ENCODE data around the gene PADI4. TPM values are rescaled to one million over a fixed set of nuclear protein-coding genes. Genes with fewer than 3 reads are reported as not detected.

Gene PADI4, protein sequence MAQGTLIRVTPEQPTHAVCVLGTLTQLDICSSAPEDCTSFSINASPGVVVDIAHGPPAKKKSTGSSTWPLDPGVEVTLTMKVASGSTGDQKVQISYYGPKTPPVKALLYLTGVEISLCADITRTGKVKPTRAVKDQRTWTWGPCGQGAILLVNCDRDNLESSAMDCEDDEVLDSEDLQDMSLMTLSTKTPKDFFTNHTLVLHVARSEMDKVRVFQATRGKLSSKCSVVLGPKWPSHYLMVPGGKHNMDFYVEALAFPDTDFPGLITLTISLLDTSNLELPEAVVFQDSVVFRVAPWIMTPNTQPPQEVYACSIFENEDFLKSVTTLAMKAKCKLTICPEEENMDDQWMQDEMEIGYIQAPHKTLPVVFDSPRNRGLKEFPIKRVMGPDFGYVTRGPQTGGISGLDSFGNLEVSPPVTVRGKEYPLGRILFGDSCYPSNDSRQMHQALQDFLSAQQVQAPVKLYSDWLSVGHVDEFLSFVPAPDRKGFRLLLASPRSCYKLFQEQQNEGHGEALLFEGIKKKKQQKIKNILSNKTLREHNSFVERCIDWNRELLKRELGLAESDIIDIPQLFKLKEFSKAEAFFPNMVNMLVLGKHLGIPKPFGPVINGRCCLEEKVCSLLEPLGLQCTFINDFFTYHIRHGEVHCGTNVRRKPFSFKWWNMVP
- polyA plus RNA-seq (2011; rRNA removed) (not detected in 2 replicates), polyA minus RNA-seq (2011; rRNA and poly(A)+ RNA removed) (not detected in 2 replicates)

GRCh38 chr1:17307946-17308345 is at the start of gene PADI4:
TSS of gene PADI4 (plus strand) at chr1:17308197. CDS start at chr1:17308223, 26 bp downstream.
- POLR2A ChIA-PET, result no interaction called here

DNA sequence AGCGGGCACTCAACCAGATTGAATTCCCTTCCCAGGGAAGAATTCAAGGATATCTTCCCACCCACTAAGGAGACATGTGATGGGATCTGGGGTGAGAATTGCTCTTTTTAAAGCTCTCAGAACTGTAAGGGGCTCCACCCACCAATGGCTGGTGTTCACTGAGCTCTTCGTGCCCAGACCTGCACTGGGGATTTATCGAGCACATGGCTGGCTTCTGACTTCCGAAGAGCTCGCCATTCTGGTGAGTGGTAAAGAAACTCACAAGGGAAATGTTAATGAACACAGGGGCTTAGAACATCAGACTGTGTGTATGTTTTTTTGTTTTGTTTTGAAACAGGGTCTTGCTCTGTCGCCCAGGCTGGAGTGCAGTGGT is 49.3 kb upstream of the PADI4 start:
- no peaks in the 10 kb centered on the region for H3K9me3 ChIP-seq (ENCODE audit: control insufficient read depth, insufficient read depth, low read length)
- peak overlapping the region; percentile 31 for H3K27ac ChIP-seq (ENCODE audit: low read depth, low read length)
- peaks cover 11% of the 10 kb centered on the region for H3K27me3 ChIP-seq (ENCODE audit: control insufficient read depth, insufficient read depth, low read length)
- TF ChIP-seq CTCF (IDR thresholded peaks at IDR 0.05; ENCODE audit: low read depth, low read length), result no peak
- ChIA-PET POLR2A (no interaction called here), CTCF (interaction anchor here (0.8 to 3.3 kb wide), 5 partner anchors 16 to 137 kb away, joined by 3 to 13 read pairs (median 5); no protein-coding TSS in a partner anchor)
- no peak overlapping the region for H3K4me3 ChIP-seq (ENCODE audit: low read depth, low read length)
- DNase-seq (ENCODE audit: low read depth, low spot score), result no peak

More at GRCh38 chr1:17307946-17308345, at the start of gene PADI4:
- TF ChIP-seq CTCF (IDR thresholded peaks at IDR 0.05; ENCODE audit: low read depth, low read length), result no peak
- no peak within 1 kb of the TSS for H3K4me3 ChIP-seq (ENCODE audit: low read depth, low read length)
- no peak for DNase-seq (ENCODE audit: low read depth, low spot score)
- no peak within 1 kb of the TSS for H3K27ac ChIP-seq (ENCODE audit: low read depth, low read length)
- H3K27me3 ChIP-seq (ENCODE audit: control insufficient read depth, insufficient read depth, low read length), result peaks cover 38% of the 10 kb centered on the region
- peaks cover under 1% of the 10 kb centered on the region for H3K9me3 ChIP-seq (ENCODE audit: control insufficient read depth, insufficient read depth, low read length)
- CTCF ChIA-PET, result no interaction called here

DNA sequence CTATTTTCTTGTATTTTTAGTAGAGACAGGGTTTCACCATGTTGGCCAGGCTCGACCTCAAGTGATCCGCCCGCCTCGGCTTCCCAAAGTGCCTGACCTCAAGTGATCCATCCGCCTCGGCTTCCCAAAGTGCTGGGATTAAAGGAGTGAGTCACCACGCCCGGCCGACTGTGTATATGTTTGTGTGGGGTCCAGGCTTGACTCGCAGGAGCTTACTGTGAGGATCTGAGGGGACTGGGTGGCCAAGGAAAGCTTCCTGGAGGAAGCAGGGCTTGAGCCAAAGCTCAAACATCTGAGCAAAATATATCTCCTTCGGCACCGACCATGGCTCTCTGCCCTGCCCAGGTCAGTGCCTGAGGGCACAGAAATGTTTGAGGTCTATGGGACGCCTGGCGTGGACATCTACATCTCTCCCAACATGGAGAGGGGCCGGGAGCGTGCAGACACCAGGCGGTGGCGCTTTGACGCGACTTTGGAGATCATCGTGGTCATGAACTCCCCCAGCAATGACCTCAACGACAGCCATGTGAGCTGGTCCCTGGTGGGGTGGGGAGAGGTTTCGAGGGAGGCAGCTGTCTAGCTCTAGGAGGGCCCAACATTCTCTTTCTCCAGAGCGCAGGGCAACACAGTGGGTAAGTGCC is 48.6 kb upstream of the PADI4 start:
- H3K27ac ChIP-seq (ENCODE audit: low read depth, low read length), result no peak overlapping the region
- ChIA-PET POLR2A (no interaction called here), CTCF (interaction anchor here (0.8 to 3.3 kb wide), 5 partner anchors 16 to 137 kb away, joined by 3 to 13 read pairs (median 5); no protein-coding TSS in a partner anchor)
- TF ChIP-seq CTCF (IDR thresholded peaks at IDR 0.05; ENCODE audit: low read depth, low read length), result no peak
- peaks cover 11% of the 10 kb centered on the region for H3K27me3 ChIP-seq (ENCODE audit: control insufficient read depth, insufficient read depth, low read length)
- no peak for DNase-seq (ENCODE audit: low read depth, low spot score)
- no peak overlapping the region for H3K4me3 ChIP-seq (ENCODE audit: low read depth, low read length)
- H3K9me3 ChIP-seq (ENCODE audit: control insufficient read depth, insufficient read depth, low read length), result no peaks in the 10 kb centered on the region

GRCh38 chr1:17260264-17260663 is 47.7 kb upstream of the PADI4 start:
- DNase-seq (ENCODE audit: low read depth, low spot score), result no peak
- ChIA-PET POLR2A (no interaction called here), CTCF (interaction anchor here (1.9 kb wide), 2 partner anchors 15 to 135 kb away, joined by 5 to 13 read pairs; no protein-coding TSS in a partner anchor)
- TF ChIP-seq CTCF (IDR thresholded peaks at IDR 0.05; ENCODE audit: low read depth, low read length), result no peak
- Histone ChIP-seq H3K27me3 (ENCODE audit: control insufficient read depth, insufficient read depth, low read length) (peaks cover 9% of the 10 kb centered on the region), H3K27ac (ENCODE audit: low read depth, low read length) (no peak overlapping the region), H3K9me3 (ENCODE audit: control insufficient read depth, insufficient read depth, low read length) (no peaks in the 10 kb centered on the region), H3K4me3 (ENCODE audit: low read depth, low read length) (no peak overlapping the region)
